Testis (tissue), 3 donors: ENCODE measurements around the gene IKBKE. TPM values are rescaled to one million over a fixed set of nuclear protein-coding genes. Genes with fewer than 3 reads are reported as not detected.

Source experiments
- DNase-seq: peaks from one replicate; pipeline ENCODE4 v3.0.0-alpha.2; 2019
- H3K27ac ChIP-seq, 2 donors: fragments of 200-600 bp; sonication (generic); one replicate each; pipeline ENCODE4 v1.5.1; 2019
- H3K27me3 ChIP-seq: fragments of 200-600 bp; sonication (generic); one replicate; pipeline ENCODE4 v1.5.1; 2019
- H3K36me3 ChIP-seq: fragments of 200-600 bp; sonication (generic); one replicate; pipeline ENCODE4 v1.5.1; 2017; ENCODE audit warnings: low read depth; ENCODE audit errors: missing control alignments
- H3K4me1 ChIP-seq: fragments of 200-600 bp; sonication (generic); one replicate; pipeline ENCODE4 v1.5.1; 2019
- H3K4me3 ChIP-seq, 2 donors: fragments of 200-600 bp; sonication (generic); one replicate each; pipeline ENCODE4 v1.5.1; 2017 to 2019
- H3K9me3 ChIP-seq: fragments of 200-600 bp; sonication (generic); one replicate; pipeline ENCODE4 v1.5.1; 2017
- CTCF ChIP-seq, 3 experiments: fragments of 450-650 bp in 2 of 3; fragments of 200-600 bp in 1 of 3; sonication (generic) in 1 of 3; IDR thresholded peaks; one replicate each; pipeline ENCODE4 v1.5.1; 2016 to 2019; ENCODE audit warnings: antibody characterized with exemption in 3 of 3, mild to moderate bottlenecking in 2 of 3, moderate library complexity in 1 of 3
- POLR2A ChIP-seq: fragments of 450-650 bp; IDR thresholded peaks from one replicate; pipeline ENCODE4 v1.6.1; 2017; ENCODE audit warnings: antibody characterized with exemption, mild to moderate bottlenecking, moderate library complexity
- WGBS, 2 donors: methylation state at CpG; one replicate each; pipeline ENCODE4 v1.1.5; 2018; 5-methylcytosine and 5-hydroxymethylcytosine counted together
- intact Hi-C: fragments of 100-400 bp; cut with DNase I; formaldehyde crosslinking; loops from one replicate; pipeline ENCODE4 v1.15.1; 2023; ENCODE audit warnings: low total_unique reads
- polyA plus RNA-seq: library from polyadenylated mRNA; stranded (reverse); fragments of 350-450 nt; fragmentation: Illumina TruSeq; extraction: RNeasy Lipid Tissue Mini Kit (QIAGEN cat#74804); gene quantifications from one replicate; pipeline ENCODE4 v1.2.3, GENCODE V29; 2014; ENCODE audit warnings: low read depth, low replicate concordance; ENCODE audit not compliant: insufficient read depth
- total RNA-seq, 2 donors: library from RNA; depleted of rRNA; stranded (reverse); fragments of >200 nt; gene quantifications; one replicate each; pipeline ENCODE4 v1.2.3, GENCODE V29; 2016

The IKBKE gene
- total and polyA plus RNA-seq, 3 donors from 2014 or later = 0.99 to 1.6 (median 1.0) TPM

DNA sequence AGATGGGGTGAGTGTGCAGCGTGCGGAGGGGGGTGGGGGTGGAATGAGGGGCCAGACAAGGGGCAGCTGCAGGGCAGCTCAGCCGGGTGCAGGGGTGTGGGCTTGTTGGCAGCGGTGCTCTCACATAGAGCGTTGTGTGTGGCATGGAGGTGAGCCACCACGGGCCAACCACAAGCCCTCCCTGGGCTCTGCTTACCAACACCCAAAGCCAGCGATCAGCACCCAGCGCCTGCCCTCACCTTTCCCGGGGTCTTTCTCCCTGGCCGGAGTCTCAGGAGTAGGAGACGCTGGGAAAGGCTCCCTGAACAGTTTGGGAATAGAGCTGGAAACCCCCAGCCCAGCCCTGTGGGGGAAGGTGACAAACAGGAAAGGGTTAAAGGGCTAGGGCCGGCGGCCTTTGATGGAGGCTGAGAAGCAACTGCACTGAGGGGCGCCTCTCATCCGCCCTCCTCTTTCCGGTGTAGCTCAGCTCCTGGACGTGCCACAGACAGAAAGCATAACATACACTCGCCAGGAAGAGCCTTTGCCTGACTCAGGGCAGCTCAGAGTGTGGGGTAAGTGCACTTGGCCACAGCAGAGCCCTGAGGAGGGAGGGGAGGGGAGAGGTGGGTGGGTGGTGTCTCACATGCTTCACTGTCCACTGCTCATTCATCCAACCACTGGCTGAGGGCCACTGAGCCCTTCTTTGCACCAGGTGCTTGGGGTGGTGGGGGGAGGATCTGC, 577 bp downstream of the IKBKE start:
- 25 to 36% methylated on average over 8 to 18 of the region's 18 CpGs for WGBS, 2 donors
- H3K9me3 ChIP-seq = no peaks in the 10 kb centered on the region
- no peak for DNase-seq
- H3K36me3 ChIP-seq = no peaks in the 10 kb centered on the region
- peak overlapping the region; percentile 30 to 42 for H3K4me3 ChIP-seq
- intact Hi-C loops = no loop called here
- H3K27me3 ChIP-seq = no peaks in the 10 kb centered on the region
- H3K27ac ChIP-seq = no peak overlapping the region
- peaks cover 4% of the 10 kb centered on the region for H3K4me1 ChIP-seq
- TF ChIP-seq POLR2A (no peak), CTCF (IDR thresholded peaks at IDR 0.05) (no peak)

- H3K36me3 ChIP-seq = no peaks in the 10 kb centered on the region
- 80 to 83% methylated on average over 3 to 7 of the region's 7 CpGs for WGBS, 2 donors
- TF ChIP-seq CTCF (IDR thresholded peaks at IDR 0.05) (no peak), POLR2A (no peak)
- DNase-seq = no peak
- no peak overlapping the region for H3K4me3 ChIP-seq
- intact Hi-C loops = no loop called here
- no peaks in the 10 kb centered on the region for H3K27me3 ChIP-seq
- no peaks in the 10 kb centered on the region for H3K9me3 ChIP-seq
- peaks cover 4% of the 10 kb centered on the region for H3K4me1 ChIP-seq
- H3K27ac ChIP-seq = no peak overlapping the region
Observed at GRCh38 chr1:206471415-206471801, 1.1 kb downstream of the IKBKE start.

DNA sequence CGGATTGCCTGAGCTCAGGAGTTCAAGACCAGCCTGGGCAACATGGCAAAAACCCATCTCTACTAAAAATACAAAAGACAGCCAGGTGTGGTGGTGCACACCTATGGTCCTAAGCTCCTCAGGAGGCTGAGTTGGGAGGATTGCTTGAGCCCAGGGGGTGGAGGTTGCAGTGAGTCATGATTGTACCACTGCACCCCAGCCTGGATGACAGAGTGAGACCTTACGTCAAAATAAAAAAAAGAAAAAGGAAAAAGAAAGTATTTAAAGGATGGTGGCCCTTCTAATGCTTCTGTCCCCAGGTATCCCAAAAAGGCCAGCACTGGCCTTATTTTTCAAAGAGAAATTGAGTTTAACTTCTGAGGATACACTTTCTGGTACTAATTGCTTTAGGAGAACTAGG, 1.7 kb downstream of the IKBKE start:
- Histone ChIP-seq H3K4me1 (peaks cover 4% of the 10 kb centered on the region), H3K27ac (no peak overlapping the region), H3K36me3 (no peaks in the 10 kb centered on the region), H3K4me3 (no peak overlapping the region), H3K27me3 (no peaks in the 10 kb centered on the region), H3K9me3 (no peaks in the 10 kb centered on the region)
- TF ChIP-seq POLR2A (no peak), CTCF (IDR thresholded peaks at IDR 0.05) (no peak)
- intact Hi-C loops = no loop called here
- no peak for DNase-seq
- WGBS, 2 donors = 96 to 100% methylated on average over 2 of the region's 2 CpGs

DNA sequence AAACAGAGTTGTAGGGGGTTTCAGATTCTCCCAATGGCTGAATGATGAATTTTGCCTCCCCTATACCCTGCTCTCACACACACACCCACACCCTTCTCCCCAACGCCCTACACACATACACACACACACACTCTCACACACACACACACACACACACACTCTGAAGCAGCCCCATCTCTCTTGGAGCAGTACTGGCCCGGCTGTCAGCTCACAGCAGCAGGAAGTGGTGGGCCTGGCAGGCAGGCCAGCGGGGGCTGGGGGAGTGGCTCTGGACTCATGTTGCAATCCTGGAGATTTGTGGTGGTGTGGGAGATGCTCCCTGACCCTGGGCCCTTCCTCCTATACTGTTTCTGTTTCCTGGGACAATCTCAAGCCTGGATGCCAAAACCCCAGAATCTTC, 2.2 kb downstream of the IKBKE start:
- DNase-seq = no peak
- H3K4me1 ChIP-seq = peaks cover 1% of the 10 kb centered on the region
- no peak for TF ChIP-seq CTCF (IDR thresholded peaks at IDR 0.05)
- TF ChIP-seq POLR2A = no peak
- H3K9me3 ChIP-seq = no peaks in the 10 kb centered on the region
- H3K27me3 ChIP-seq = no peaks in the 10 kb centered on the region
- WGBS, 2 donors = 56 to 61% methylated on average over 2 to 3 of the region's 3 CpGs
- H3K4me3 ChIP-seq = no peak overlapping the region
- H3K27ac ChIP-seq = no peak overlapping the region
- intact Hi-C loops = no loop called here
- no peaks in the 10 kb centered on the region for H3K36me3 ChIP-seq

- Histone ChIP-seq H3K4me1 (no peaks in the 10 kb centered on the region), H3K36me3 (no peaks in the 10 kb centered on the region), H3K27me3 (no peaks in the 10 kb centered on the region), H3K4me3 (no peak overlapping the region), H3K9me3 (no peaks in the 10 kb centered on the region), H3K27ac (no peak overlapping the region)
- DNase-seq = no peak
- TF ChIP-seq POLR2A = no peak
- no peak for TF ChIP-seq CTCF (IDR thresholded peaks at IDR 0.05)
- intact Hi-C loops = no loop called here
- 46 to 73% methylated on average over 5 of the region's 5 CpGs for WGBS, 2 donors
Observed at GRCh38 chr1:206472886-206473285, 2.6 kb downstream of the IKBKE start.
